K562 (cell line): ENCODE measurements around the gene TLCD1. TPM values are rescaled to one million over a fixed set of nuclear protein-coding genes. Genes with fewer than 3 reads are reported as not detected.

ENCODE experiments used
- CREB1 ChIP-seq, 2 experiments: sonication (generic) in 1 of 2; formaldehyde crosslinking in 1 of 2; IDR thresholded peaks; 2 replicates each; pipeline versions ENCODE4 v1.6.1 to v1.8.0; 2012 to 2022; ENCODE audit warnings: inconsistent platforms in 1 of 2, mild to moderate bottlenecking in 1 of 2, missing genetic modification reagents in 1 of 2, moderate library complexity in 1 of 2
- GABPA ChIP-seq: fragments of 200-800 bp; sonication (Bioruptor generic); conservative IDR thresholded peaks from 2 replicates; pipeline ENCODE4 v1.6.1; 2016; ENCODE audit warnings: low read depth, missing genetic modification characterization, missing compliant biosample characterization
- HDAC3 ChIP-seq: fragments of 450-650 bp; IDR thresholded peaks from 2 replicates; pipeline ENCODE4 v1.6.1; 2018; ENCODE audit warnings: borderline replicate concordance, mild to moderate bottlenecking, moderate library complexity; ENCODE audit not compliant: partially characterized antibody
- HMG20A ChIP-seq: fragments of 450-650 bp; formaldehyde crosslinking; conservative IDR thresholded peaks from 2 replicates; pipeline ENCODE4 v1.4.0; 2020; ENCODE audit warnings: mild to moderate bottlenecking, mixed read lengths
- MCM5 ChIP-seq: fragments of 450-650 bp; IDR thresholded peaks from 2 replicates; pipeline ENCODE4 v1.6.1; 2016; ENCODE audit warnings: low read depth
- POU5F1 ChIP-seq: fragments of 150-350 bp; IDR thresholded peaks from 2 replicates; pipeline ENCODE4 v1.6.1; 2014; ENCODE audit warnings: borderline replicate concordance, low read length, low read depth, mild to moderate bottlenecking; ENCODE audit not compliant: partially characterized antibody
- RBBP5 ChIP-seq: fragments of 200-600 bp; sonication (generic); IDR thresholded peaks from 2 replicates; pipeline ENCODE4 v1.6.1; 2012; ENCODE audit warnings: borderline replicate concordance, mild to moderate bottlenecking, low read length, control low read depth, inconsistent platforms; ENCODE audit not compliant: insufficient read depth, poor library complexity, severe bottlenecking
- SIN3B ChIP-seq: fragments of 450-650 bp; IDR thresholded peaks from 2 replicates; pipeline ENCODE4 v1.6.1; 2017; ENCODE audit warnings: low read depth, mild to moderate bottlenecking, moderate library complexity
- SMAD2 ChIP-seq: fragments of 150-350 bp; IDR thresholded peaks from 2 replicates; pipeline ENCODE4 v1.6.1; 2014; ENCODE audit warnings: low read depth, mild to moderate bottlenecking, low read length
- SPI1 ChIP-seq: IDR thresholded peaks from 2 replicates; pipeline ENCODE4 v1.6.1; 2011; ENCODE audit warnings: low read depth, low read length, control low read depth, borderline replicate concordance
- TAF9B ChIP-seq: fragments of 450-650 bp; IDR thresholded peaks from 2 replicates; pipeline ENCODE4 v1.6.1; 2018; ENCODE audit warnings: mild to moderate bottlenecking; ENCODE audit not compliant: partially characterized antibody
- TBL1XR1 ChIP-seq, 2 experiments: IDR thresholded peaks; 2 replicates each; pipeline ENCODE4 v1.6.1; 2012; ENCODE audit warnings: improper control_type of control experiment in 2 of 2, low read length in 2 of 2, mild to moderate bottlenecking in 1 of 2
- ZNF274 ChIP-seq: IDR thresholded peaks from 2 replicates; pipeline ENCODE4 v1.6.1; 2011; ENCODE audit warnings: low read depth, mild to moderate bottlenecking, low read length, moderate library complexity, borderline replicate concordance
- ZNF717 ChIP-seq: fragments of 250-450 bp; sonication (Bioruptor Pico); IDR thresholded peaks from 2 replicates; pipeline ENCODE4 v1.5.0; 2021
- polyA plus RNA-seq, 8 experiments: library from polyadenylated mRNA; depleted of rRNA in 4 of 8; stranded (reverse) in 5 of 8; unstranded in 3 of 8; fragments of >200 nt; fragmentation: Nextera tagmentation in 2 of 8; fragmentation: Illumina TruSeq in 1 of 8; extraction: Ambion mirVana in 2 of 8; extraction: Trizol in 1 of 8; gene quantifications; 2 replicates each; pipeline versions ENCODE4 v1.2.1 to v1.2.3, GENCODE V29; 2011 to 2014; ENCODE audit warnings: inconsistent platforms in 1 of 8, missing spikeins in 1 of 8
- total RNA-seq, 7 experiments: library from RNA; depleted of rRNA in 6 of 7; stranded (reverse); fragments of >200 nt in 6 of 7; fragmentation: Illumina TruSeq in 2 of 7; extraction: Trizol in 2 of 7; gene quantifications; 2 replicates each; pipeline versions ENCODE4 v1.2.1 to v1.2.3, GENCODE V29; 2011 to 2021; ENCODE audit warnings: low replicate concordance in 1 of 7
- TF ChIP-seq, protein P1 (sequence below): fragments of 250-450 bp; sonication (Bioruptor Pico); IDR thresholded peaks from 2 replicates; pipeline ENCODE4 v1.4.0; 2020
- TF ChIP-seq, protein P2 (sequence below): fragments of 250-450 bp; sonication (Bioruptor Pico); IDR thresholded peaks from 2 replicates; pipeline ENCODE4 v1.8.0; 2022; ENCODE audit warnings: inconsistent platforms, mild to moderate bottlenecking, moderate library complexity, borderline replicate concordance
- TF ChIP-seq, protein P3 (sequence below): sonication (generic); formaldehyde crosslinking; IDR thresholded peaks from 2 replicates; pipeline ENCODE4 v1.8.1; 2022; ENCODE audit warnings: missing genetic modification reagents

TLCD1 gene
- total and polyA plus RNA-seq, 9 of the 15 experiments (the other 6 are each of a cell fraction or from before 2014, with no cell fraction given), result 6.8 to 37.7 (median 21.7) TPM

DNA sequence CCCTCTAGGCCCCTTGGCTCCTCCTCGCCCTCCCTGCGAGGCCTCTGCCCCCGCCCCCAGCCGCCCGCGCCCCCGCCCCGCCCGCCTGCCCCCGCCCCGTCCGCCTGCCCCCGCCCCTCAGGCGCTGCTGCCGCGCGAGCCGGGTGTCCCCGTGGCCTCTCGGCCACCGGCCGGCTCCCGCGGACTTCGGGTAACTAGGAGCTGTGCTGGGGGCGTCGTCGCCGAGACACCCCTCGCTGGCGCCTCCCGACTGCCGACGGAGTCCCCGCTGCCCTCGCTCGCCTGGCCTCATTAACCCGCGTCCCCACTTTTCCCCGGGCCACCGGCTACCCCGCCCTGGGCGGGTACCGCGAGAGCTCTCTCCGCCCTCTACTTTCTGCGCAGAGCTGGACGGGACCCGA is at the start of gene TLCD1 (continued):
- TF ChIP-seq GABPA (tag) (no peak), POU5F1 (no peak), TBL1XR1 (IDR thresholded peaks at IDR 0.05; ENCODE audit: low read length in 2 of 2) (no peak), CREB1 (IDR thresholded peaks at IDR 0.05) (no peak), CREB1 (CRISPR knock-in tag; IDR thresholded peaks at IDR 0.05) (0 out of 2 replicates have a peak, but pooled peaks have one; percentile 18), SPI1 (no peak), RBBP5 (peak; percentile 13), HDAC3 (no peak), HMG20A (CRISPR knock-in tag) (no peak), ZNF717 (no peak), SMAD2 (no peak), TAF9B (no peak), ZNF274 (no peak), SIN3B (no peak), MCM5 (no peak)
- TF ChIP-seq, protein P1, sequence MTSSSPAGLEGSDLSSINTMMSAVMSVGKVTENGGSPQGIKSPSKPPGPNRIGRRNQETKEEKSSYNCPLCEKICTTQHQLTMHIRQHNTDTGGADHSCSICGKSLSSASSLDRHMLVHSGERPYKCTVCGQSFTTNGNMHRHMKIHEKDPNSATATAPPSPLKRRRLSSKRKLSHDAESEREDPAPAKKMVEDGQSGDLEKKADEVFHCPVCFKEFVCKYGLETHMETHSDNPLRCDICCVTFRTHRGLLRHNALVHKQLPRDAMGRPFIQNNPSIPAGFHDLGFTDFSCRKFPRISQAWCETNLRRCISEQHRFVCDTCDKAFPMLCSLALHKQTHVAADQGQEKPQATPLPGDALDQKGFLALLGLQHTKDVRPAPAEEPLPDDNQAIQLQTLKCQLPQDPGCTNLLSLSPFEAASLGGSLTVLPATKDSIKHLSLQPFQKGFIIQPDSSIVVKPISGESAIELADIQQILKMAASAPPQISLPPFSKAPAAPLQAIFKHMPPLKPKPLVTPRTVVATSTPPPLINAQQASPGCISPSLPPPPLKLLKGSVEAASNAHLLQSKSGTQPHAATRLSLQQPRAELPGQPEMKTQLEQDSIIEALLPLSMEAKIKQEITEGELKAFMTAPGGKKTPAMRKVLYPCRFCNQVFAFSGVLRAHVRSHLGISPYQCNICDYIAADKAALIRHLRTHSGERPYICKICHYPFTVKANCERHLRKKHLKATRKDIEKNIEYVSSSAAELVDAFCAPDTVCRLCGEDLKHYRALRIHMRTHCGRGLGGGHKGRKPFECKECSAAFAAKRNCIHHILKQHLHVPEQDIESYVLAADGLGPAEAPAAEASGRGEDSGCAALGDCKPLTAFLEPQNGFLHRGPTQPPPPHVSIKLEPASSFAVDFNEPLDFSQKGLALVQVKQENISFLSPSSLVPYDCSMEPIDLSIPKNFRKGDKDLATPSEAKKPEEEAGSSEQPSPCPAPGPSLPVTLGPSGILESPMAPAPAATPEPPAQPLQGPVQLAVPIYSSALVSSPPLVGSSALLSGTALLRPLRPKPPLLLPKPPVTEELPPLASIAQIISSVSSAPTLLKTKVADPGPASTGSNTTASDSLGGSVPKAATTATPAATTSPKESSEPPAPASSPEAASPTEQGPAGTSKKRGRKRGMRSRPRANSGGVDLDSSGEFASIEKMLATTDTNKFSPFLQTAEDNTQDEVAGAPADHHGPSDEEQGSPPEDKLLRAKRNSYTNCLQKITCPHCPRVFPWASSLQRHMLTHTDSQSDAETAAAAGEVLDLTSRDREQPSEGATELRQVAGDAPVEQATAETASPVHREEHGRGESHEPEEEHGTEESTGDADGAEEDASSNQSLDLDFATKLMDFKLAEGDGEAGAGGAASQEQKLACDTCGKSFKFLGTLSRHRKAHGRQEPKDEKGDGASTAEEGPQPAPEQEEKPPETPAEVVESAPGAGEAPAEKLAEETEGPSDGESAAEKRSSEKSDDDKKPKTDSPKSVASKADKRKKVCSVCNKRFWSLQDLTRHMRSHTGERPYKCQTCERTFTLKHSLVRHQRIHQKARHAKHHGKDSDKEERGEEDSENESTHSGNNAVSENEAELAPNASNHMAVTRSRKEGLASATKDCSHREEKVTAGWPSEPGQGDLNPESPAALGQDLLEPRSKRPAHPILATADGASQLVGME (CRISPR knock-in tag), result no peak
- TF ChIP-seq, protein P2, sequence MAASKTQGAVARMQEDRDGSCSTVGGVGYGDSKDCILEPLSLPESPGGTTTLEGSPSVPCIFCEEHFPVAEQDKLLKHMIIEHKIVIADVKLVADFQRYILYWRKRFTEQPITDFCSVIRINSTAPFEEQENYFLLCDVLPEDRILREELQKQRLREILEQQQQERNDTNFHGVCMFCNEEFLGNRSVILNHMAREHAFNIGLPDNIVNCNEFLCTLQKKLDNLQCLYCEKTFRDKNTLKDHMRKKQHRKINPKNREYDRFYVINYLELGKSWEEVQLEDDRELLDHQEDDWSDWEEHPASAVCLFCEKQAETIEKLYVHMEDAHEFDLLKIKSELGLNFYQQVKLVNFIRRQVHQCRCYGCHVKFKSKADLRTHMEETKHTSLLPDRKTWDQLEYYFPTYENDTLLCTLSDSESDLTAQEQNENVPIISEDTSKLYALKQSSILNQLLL, result no peak
- TF ChIP-seq, protein P3, sequence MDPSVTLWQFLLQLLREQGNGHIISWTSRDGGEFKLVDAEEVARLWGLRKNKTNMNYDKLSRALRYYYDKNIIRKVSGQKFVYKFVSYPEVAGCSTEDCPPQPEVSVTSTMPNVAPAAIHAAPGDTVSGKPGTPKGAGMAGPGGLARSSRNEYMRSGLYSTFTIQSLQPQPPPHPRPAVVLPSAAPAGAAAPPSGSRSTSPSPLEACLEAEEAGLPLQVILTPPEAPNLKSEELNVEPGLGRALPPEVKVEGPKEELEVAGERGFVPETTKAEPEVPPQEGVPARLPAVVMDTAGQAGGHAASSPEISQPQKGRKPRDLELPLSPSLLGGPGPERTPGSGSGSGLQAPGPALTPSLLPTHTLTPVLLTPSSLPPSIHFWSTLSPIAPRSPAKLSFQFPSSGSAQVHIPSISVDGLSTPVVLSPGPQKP (CRISPR knock-in tag), result no peak
